Measurements from ENCODE around the gene KCNK2. TPM values are rescaled to one million over a fixed set of nuclear protein-coding genes. Genes with fewer than 3 reads are reported as not detected.
A peak's percentile ranks its signal among the peaks of the same experiment; 100 is the strongest.

KCNK2 gene
- polyA plus RNA-seq, 1 donor (not counting 4 experiments of a cell fraction or from before 2014, with no cell fraction given), result 0.10 TPM

- TF ChIP-seq, protein P1, sequence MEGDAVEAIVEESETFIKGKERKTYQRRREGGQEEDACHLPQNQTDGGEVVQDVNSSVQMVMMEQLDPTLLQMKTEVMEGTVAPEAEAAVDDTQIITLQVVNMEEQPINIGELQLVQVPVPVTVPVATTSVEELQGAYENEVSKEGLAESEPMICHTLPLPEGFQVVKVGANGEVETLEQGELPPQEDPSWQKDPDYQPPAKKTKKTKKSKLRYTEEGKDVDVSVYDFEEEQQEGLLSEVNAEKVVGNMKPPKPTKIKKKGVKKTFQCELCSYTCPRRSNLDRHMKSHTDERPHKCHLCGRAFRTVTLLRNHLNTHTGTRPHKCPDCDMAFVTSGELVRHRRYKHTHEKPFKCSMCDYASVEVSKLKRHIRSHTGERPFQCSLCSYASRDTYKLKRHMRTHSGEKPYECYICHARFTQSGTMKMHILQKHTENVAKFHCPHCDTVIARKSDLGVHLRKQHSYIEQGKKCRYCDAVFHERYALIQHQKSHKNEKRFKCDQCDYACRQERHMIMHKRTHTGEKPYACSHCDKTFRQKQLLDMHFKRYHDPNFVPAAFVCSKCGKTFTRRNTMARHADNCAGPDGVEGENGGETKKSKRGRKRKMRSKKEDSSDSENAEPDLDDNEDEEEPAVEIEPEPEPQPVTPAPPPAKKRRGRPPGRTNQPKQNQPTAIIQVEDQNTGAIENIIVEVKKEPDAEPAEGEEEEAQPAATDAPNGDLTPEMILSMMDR (optimal IDR thresholded peaks at IDR 0.05 in 1 of 3, IDR thresholded peaks at IDR 0.05 in 1 of 3, conservative IDR thresholded peaks at IDR 0.05 in 1 of 3; ENCODE audit: extremely low read depth in 1 of 3, insufficient read depth in 2 of 3, low read length in 3 of 3), result peak; percentile 11 to 48 (median 35)
- TF ChIP-seq EZH2 (IDR thresholded peaks at IDR 0.05; ENCODE audit: low read length), result no peak
- no peak for DNase-seq (ENCODE audit: low read depth, low spot score)
- no peaks in the 10 kb centered on the region for H4K20me1 ChIP-seq (ENCODE audit: control insufficient read depth, extremely low read depth, insufficient read depth, low read length)
- H3K9ac ChIP-seq (ENCODE audit: control insufficient read depth, extremely low read depth, insufficient read depth, low read length), result no peak overlapping the region
- H3K4me2 ChIP-seq (ENCODE audit: control insufficient read depth, extremely low read depth, insufficient read depth, low read depth, low read length), result no peak overlapping the region
- no peak overlapping the region for H3K27ac ChIP-seq (ENCODE audit: control insufficient read depth, insufficient read depth, low read length)
- no peak overlapping the region for H3K4me3 ChIP-seq (ENCODE audit: control insufficient read depth in 2 of 3, extremely low read depth in 1 of 3, insufficient read depth in 2 of 3, low read depth in 1 of 3, low read length in 3 of 3)
- no peaks in the 10 kb centered on the region for H3K27me3 ChIP-seq (ENCODE audit: control insufficient read depth, extremely low read depth, insufficient read depth, low read length)
- FAIRE-seq, result no peak
- dilution Hi-C loops (cut with MboI; ENCODE audit: extremely low pct_ligation_motif_present, low sequenced_read_pairs), result no loop called here
- no peak overlapping the region for H2AFZ ChIP-seq (ENCODE audit: control insufficient read depth, low read length)
- H3K4me1 ChIP-seq (ENCODE audit: control insufficient read depth, extremely low read depth, insufficient read depth, low read length), result no peaks in the 10 kb centered on the region
- no peaks in the 10 kb centered on the region for H3K36me3 ChIP-seq (ENCODE audit: control insufficient read depth in 2 of 2, extremely low read depth in 1 of 2, insufficient read depth in 2 of 2, low read length in 2 of 2)
- no peaks in the 10 kb centered on the region for H3K9me1 ChIP-seq (ENCODE audit: control insufficient read depth, extremely low read depth, insufficient read depth, low read length)
- H3K79me2 ChIP-seq (ENCODE audit: control insufficient read depth, insufficient read depth, low read length), result no peaks in the 10 kb centered on the region
- peaks cover 2% of the 10 kb centered on the region for H3K9me3 ChIP-seq (ENCODE audit: control insufficient read depth, low read depth, low read length)
Measured at GRCh38 chr1:215181518-215181917, 99.0 kb downstream of the KCNK2 start.

DNA sequence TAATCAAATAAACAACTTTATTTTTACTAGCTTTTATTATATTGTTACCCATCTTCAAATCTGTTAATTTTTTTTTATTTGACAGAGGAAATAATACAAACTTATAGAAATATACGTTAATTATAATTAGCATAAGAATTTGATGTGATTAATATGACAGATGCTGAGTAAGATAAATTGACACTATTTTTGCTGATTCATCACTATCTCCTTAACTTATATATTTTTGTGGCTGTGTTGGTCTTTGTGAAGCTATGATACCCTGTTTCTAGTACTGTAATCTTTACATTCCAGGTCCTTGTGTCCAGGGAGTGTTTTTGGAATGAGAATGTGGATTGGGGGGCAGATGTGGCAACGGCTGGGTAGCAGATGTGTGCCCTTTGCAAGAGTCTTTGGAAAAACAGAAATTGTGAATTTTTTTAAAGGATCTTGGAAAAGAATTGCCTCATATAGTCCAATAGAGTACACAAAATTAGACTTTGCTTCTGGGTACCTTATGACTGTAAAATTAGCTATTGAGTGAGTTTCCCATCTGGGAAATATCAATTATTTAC is 102.6 kb downstream of the KCNK2 start:
- Histone ChIP-seq H3K4me3 (ENCODE audit: control insufficient read depth in 2 of 3, extremely low read depth in 1 of 3, insufficient read depth in 2 of 3, low read depth in 1 of 3, low read length in 3 of 3) (no peak overlapping the region), H3K27ac (ENCODE audit: control insufficient read depth, insufficient read depth, low read length) (no peak overlapping the region), H3K36me3 (ENCODE audit: control insufficient read depth in 2 of 2, extremely low read depth in 1 of 2, insufficient read depth in 2 of 2, low read length in 2 of 2) (no peaks in the 10 kb centered on the region), H3K79me2 (ENCODE audit: control insufficient read depth, insufficient read depth, low read length) (no peaks in the 10 kb centered on the region), H3K9ac (ENCODE audit: control insufficient read depth, extremely low read depth, insufficient read depth, low read length) (no peak overlapping the region), H4K20me1 (ENCODE audit: control insufficient read depth, extremely low read depth, insufficient read depth, low read length) (no peaks in the 10 kb centered on the region), H2AFZ (ENCODE audit: control insufficient read depth, low read length) (no peak overlapping the region), H3K9me3 (ENCODE audit: control insufficient read depth, low read depth, low read length) (peaks cover 2% of the 10 kb centered on the region), H3K9me1 (ENCODE audit: control insufficient read depth, extremely low read depth, insufficient read depth, low read length) (no peaks in the 10 kb centered on the region), H3K4me1 (ENCODE audit: control insufficient read depth, extremely low read depth, insufficient read depth, low read length) (no peaks in the 10 kb centered on the region), H3K27me3 (ENCODE audit: control insufficient read depth, extremely low read depth, insufficient read depth, low read length) (no peaks in the 10 kb centered on the region), H3K4me2 (ENCODE audit: control insufficient read depth, extremely low read depth, insufficient read depth, low read depth, low read length) (no peak overlapping the region)
- no peak for DNase-seq (ENCODE audit: low read depth, low spot score)
- no peak for TF ChIP-seq EZH2 (IDR thresholded peaks at IDR 0.05; ENCODE audit: low read length)
- TF ChIP-seq, protein P1 (optimal IDR thresholded peaks at IDR 0.05 in 1 of 3, IDR thresholded peaks at IDR 0.05 in 1 of 3, conservative IDR thresholded peaks at IDR 0.05 in 1 of 3; ENCODE audit: extremely low read depth in 1 of 3, insufficient read depth in 2 of 3, low read length in 3 of 3), result no peak
- FAIRE-seq, result no peak
- dilution Hi-C loops (cut with MboI; ENCODE audit: extremely low pct_ligation_motif_present, low sequenced_read_pairs), result no loop called here

Data from keratinocyte (primary cell).